DMS53 treated with DMSO at 0.1 percent for 48 hours (cell line): Measurements from ENCODE around the gene NR0B1.

Experiments used
- DNase-seq: peaks from one replicate; lab custom pipeline; 2025; ENCODE audit not compliant: unreplicated experiment; lab: John Stamatoyannopoulos, UW

The NR0B1 gene

DNA sequence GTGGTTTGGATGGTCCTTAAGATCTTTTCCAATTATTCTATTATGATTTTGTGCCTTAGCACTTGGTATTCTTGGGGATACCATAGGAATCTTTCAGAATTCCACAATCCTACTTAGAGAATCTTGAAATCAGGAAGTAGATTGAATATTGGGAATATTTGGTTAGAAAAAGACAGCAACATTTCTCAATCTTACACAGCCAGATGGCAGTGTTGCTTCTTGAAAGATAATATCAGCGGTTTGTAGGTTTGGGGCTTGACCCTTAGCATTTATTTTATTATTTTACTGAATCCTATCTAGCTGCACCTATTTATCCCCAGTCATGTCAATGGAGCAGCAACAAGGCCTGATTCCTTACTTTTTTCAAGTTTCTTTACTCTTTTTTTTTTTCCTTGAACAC, 33.7 kb downstream of the NR0B1 start:
- peak; percentile 24 for DNase-seq

DNA sequence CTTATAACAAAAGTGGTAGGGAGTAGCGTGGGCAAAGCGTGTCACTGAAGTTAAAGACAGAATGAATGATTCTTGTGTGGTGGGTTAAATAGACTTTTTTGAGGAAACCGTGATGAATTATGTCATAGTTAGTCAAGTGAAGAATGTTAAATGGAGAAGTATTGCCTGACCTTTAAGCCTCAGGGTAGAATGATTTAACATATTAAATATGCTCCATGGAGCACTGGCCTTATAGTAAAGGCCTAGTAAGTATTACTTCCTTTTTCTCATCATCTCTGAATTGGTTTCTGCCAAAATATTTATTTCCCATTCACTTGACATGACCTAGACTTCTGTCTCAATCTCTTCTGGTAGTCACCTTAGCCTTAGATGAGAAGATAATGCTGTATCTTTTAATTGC, 38.6 kb downstream of the NR0B1 start:
- DNase-seq: no peak

DNA sequence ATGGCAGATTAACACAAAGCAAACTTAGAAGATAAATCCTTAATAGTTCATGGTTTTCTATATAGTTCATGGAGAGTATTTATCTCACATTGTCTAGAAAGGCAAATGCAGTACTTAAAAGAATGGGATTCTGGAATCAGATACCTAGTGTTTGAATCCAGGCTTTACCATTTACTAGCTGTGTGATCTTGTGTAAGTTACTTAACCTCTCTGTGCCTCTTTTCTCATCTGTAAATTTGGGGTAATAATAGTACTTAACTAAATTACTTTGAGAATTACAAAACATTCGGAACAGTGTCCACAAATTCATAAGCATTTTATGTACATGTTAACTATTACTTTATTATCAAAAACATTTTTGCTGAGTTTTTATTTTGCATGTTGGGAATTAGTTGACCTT, 46.4 kb downstream of the NR0B1 start:
- no peak for DNase-seq

DNA sequence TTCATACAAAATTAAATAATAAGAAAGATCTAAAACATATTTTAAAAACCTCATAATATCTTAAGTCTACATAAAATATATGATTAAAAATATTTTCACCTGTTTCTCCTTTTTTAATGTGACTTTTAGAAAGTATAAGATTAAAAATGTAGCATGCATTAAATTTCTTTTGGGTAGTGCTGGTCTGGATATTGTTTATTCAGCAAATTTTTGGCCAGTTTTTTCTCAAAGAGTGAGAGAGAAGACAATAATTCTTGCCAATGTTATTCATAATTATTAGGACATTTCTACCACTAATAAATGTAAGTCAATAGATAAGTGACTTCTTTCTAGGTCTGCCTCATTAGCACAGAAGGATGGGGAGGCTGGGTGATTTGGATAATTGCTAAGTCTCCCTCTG, 48.2 kb downstream of the NR0B1 start:
- no peak for DNase-seq

DNA sequence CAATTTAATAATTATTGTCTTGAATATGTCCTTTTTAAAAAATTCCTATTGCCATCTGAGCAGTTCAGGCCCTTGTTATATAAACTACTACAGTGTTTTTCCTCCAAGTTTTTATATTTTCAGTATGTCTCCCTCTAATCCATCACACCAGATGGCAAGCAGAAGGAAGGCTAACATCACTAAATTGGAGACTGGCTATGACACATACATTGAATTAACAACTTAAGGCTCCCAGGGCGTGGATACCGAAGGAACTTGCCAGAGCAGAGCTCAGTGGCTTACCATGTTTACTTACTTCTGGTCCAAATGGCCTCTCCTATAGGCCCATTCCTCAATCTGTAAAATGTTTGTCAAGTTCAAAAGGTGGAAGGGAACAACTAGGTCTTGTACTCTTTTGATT, 49.3 kb downstream of the NR0B1 start:
- no peak for DNase-seq
